ENCODE results near the gene GOLGA6C. TPM values are rescaled to one million over a fixed set of nuclear protein-coding genes. Genes with fewer than 3 reads are reported as not detected.
"Not testable (repeated sequence)": the region's sequence is repeated elsewhere in the genome, so short reads cannot be mapped to it uniquely, and the experiment has no call there.

GOLGA6C gene
- total and polyA plus RNA-seq, 4 donors: not detected

GRCh38 chr15:75225951-75226732 lies 32.0 kb upstream of the GOLGA6C start:
- intact Hi-C loops (cut with DNase I): no loop called here

GRCh38 chr15:75227112-75227511 lies 31.0 kb upstream of the GOLGA6C start:
- ATAC-seq (ENCODE audit: low FRiP score); H3K9me3 ChIP-seq (ENCODE audit: control insufficient read depth, low read length); intact Hi-C loops (cut with DNase I); H3K36me3 ChIP-seq (ENCODE audit: control insufficient read depth in 1 of 2, insufficient read depth in 2 of 2, low read length in 1 of 2); H3K4me1 ChIP-seq (ENCODE audit: control insufficient read depth in 1 of 2, insufficient read depth in 2 of 2, low read length in 2 of 2); H3K27me3 ChIP-seq (ENCODE audit: control insufficient read depth in 1 of 2, insufficient read depth in 2 of 2, low read length in 1 of 2); H3K27ac ChIP-seq (ENCODE audit: low read depth in 1 of 2, low read length in 2 of 2); H3K4me3 ChIP-seq (ENCODE audit: low read length in 2 of 2): not testable (repeated sequence)
- 42 to 55% methylated on average over 7 of the region's 7 CpGs for WGBS, 2 donors
- DNase-seq: peak in 1 of 2 donors; percentile 7

More at GRCh38 chr15:75225951-75226732, 32.0 kb upstream of the GOLGA6C start:
- Histone ChIP-seq H3K4me1 (ENCODE audit: control insufficient read depth in 1 of 2, insufficient read depth in 2 of 2, low read length in 2 of 2) (no peaks in the 10 kb centered on the region), H3K27ac (ENCODE audit: low read depth in 1 of 2, low read length in 2 of 2) (no peak overlapping the region), H3K27me3 (ENCODE audit: control insufficient read depth in 1 of 2, insufficient read depth in 2 of 2, low read length in 1 of 2) (no peaks in the 10 kb centered on the region), H3K36me3 (ENCODE audit: control insufficient read depth in 1 of 2, insufficient read depth in 2 of 2, low read length in 1 of 2) (no peaks in the 10 kb centered on the region), H3K9me3 (ENCODE audit: control insufficient read depth, low read length) (no peaks in the 10 kb centered on the region), H3K4me3 (ENCODE audit: low read length in 2 of 2) (no peak overlapping the region)
- 88 to 91% methylated on average over 16 of the region's 16 CpGs for WGBS, 2 donors
- DNase-seq (peak in 1 of 2 donors; percentile 35), ATAC-seq (ENCODE audit: low FRiP score) (no peak)

GRCh38 chr15:75227663-75228280 lies 30.4 kb upstream of the GOLGA6C start:
- Histone ChIP-seq H3K27ac (ENCODE audit: low read depth in 1 of 2, low read length in 2 of 2) (no peak overlapping the region), H3K4me1 (ENCODE audit: control insufficient read depth in 1 of 2, insufficient read depth in 2 of 2, low read length in 2 of 2) (no peaks in the 10 kb centered on the region), H3K36me3 (ENCODE audit: control insufficient read depth in 1 of 2, insufficient read depth in 2 of 2, low read length in 1 of 2) (no peaks in the 10 kb centered on the region), H3K9me3 (ENCODE audit: control insufficient read depth, low read length) (no peaks in the 10 kb centered on the region), H3K4me3 (ENCODE audit: low read length in 2 of 2) (no peak overlapping the region), H3K27me3 (ENCODE audit: control insufficient read depth in 1 of 2, insufficient read depth in 2 of 2, low read length in 1 of 2) (no peaks in the 10 kb centered on the region)
- WGBS, 2 donors: 85 to 91% methylated on average over 7 to 13 of the region's 13 CpGs
- peak in 1 of 2 donors; percentile 22 for DNase-seq
- intact Hi-C loops (cut with DNase I): no loop called here
- ATAC-seq (ENCODE audit: low FRiP score): no peak

- Histone ChIP-seq H3K36me3 (ENCODE audit: control insufficient read depth in 1 of 2, insufficient read depth in 2 of 2, low read length in 1 of 2) (no peaks in the 10 kb centered on the region), H3K27ac (ENCODE audit: low read depth in 1 of 2, low read length in 2 of 2) (no peak overlapping the region), H3K4me1 (ENCODE audit: control insufficient read depth in 1 of 2, insufficient read depth in 2 of 2, low read length in 2 of 2) (no peaks in the 10 kb centered on the region), H3K9me3 (ENCODE audit: control insufficient read depth, low read length) (no peaks in the 10 kb centered on the region), H3K27me3 (ENCODE audit: control insufficient read depth in 1 of 2, insufficient read depth in 2 of 2, low read length in 1 of 2) (no peaks in the 10 kb centered on the region), H3K4me3 (ENCODE audit: low read length in 2 of 2) (no peak overlapping the region)
- WGBS, 2 donors: 79 to 86% methylated on average over 9 of the region's 9 CpGs
- DNase-seq (peak; percentile 37 to 67), ATAC-seq (ENCODE audit: low FRiP score) (no peak)
- intact Hi-C loops (cut with DNase I): no loop called here
Observed at GRCh38 chr15:75228787-75229186, 29.3 kb upstream of the GOLGA6C start.

GRCh38 chr15:75229191-75230015 lies 28.7 kb upstream of the GOLGA6C start:
- WGBS, 2 donors: 85 to 90% methylated on average over 21 of the region's 21 CpGs
- DNase-seq (peak; percentile 35 to 69), ATAC-seq (ENCODE audit: low FRiP score) (no peak)
- H3K27me3 ChIP-seq (ENCODE audit: control insufficient read depth in 1 of 2, insufficient read depth in 2 of 2, low read length in 1 of 2): no peaks in the 10 kb centered on the region
- H3K4me3 ChIP-seq (ENCODE audit: low read length in 2 of 2): no peak overlapping the region
- no peak overlapping the region for H3K27ac ChIP-seq (ENCODE audit: low read depth in 1 of 2, low read length in 2 of 2)
- H3K9me3 ChIP-seq (ENCODE audit: control insufficient read depth, low read length): no peaks in the 10 kb centered on the region
- no peaks in the 10 kb centered on the region for H3K36me3 ChIP-seq (ENCODE audit: control insufficient read depth in 1 of 2, insufficient read depth in 2 of 2, low read length in 1 of 2)
- H3K4me1 ChIP-seq (ENCODE audit: control insufficient read depth in 1 of 2, insufficient read depth in 2 of 2, low read length in 2 of 2): no peaks in the 10 kb centered on the region
- intact Hi-C loops (cut with DNase I): loop anchor here in 1 of 2 donors (10.0 kb wide), 1 partner anchor 85 kb away; no protein-coding TSS in a partner anchor

- Histone ChIP-seq H3K36me3 (ENCODE audit: control insufficient read depth in 1 of 2, insufficient read depth in 2 of 2, low read length in 1 of 2) (no peaks in the 10 kb centered on the region), H3K9me3 (ENCODE audit: control insufficient read depth, low read length) (no peaks in the 10 kb centered on the region), H3K4me1 (ENCODE audit: control insufficient read depth in 1 of 2, insufficient read depth in 2 of 2, low read length in 2 of 2) (no peaks in the 10 kb centered on the region), H3K4me3 (ENCODE audit: low read length in 2 of 2) (no peak overlapping the region), H3K27me3 (ENCODE audit: control insufficient read depth in 1 of 2, insufficient read depth in 2 of 2, low read length in 1 of 2) (no peaks in the 10 kb centered on the region), H3K27ac (ENCODE audit: low read depth in 1 of 2, low read length in 2 of 2) (no peak overlapping the region)
- ATAC-seq (ENCODE audit: low FRiP score) (no peak), DNase-seq (no peak)
- WGBS, 2 donors: 85 to 86% methylated on average over 2 of the region's 2 CpGs
- intact Hi-C loops (cut with DNase I): loop anchor here in 1 of 2 donors (10.0 kb wide), 1 partner anchor 85 kb away; no protein-coding TSS in a partner anchor
Observed at GRCh38 chr15:75230016-75230343, 28.2 kb upstream of the GOLGA6C start.

GRCh38 chr15:75230551-75231371 lies 27.4 kb upstream of the GOLGA6C start:
- Histone ChIP-seq H3K4me3 (ENCODE audit: low read length in 2 of 2) (no peak overlapping the region), H3K27me3 (ENCODE audit: control insufficient read depth in 1 of 2, insufficient read depth in 2 of 2, low read length in 1 of 2) (no peaks in the 10 kb centered on the region), H3K4me1 (ENCODE audit: control insufficient read depth in 1 of 2, insufficient read depth in 2 of 2, low read length in 2 of 2) (no peaks in the 10 kb centered on the region), H3K36me3 (ENCODE audit: control insufficient read depth in 1 of 2, insufficient read depth in 2 of 2, low read length in 1 of 2) (no peaks in the 10 kb centered on the region), H3K9me3 (ENCODE audit: control insufficient read depth, low read length) (no peaks in the 10 kb centered on the region), H3K27ac (ENCODE audit: low read depth in 1 of 2, low read length in 2 of 2) (no peak overlapping the region)
- 82 to 83% methylated on average over 16 of the region's 16 CpGs for WGBS, 2 donors
- intact Hi-C loops (cut with DNase I): loop anchor here in 1 of 2 donors (10.0 kb wide), 1 partner anchor 84 kb away; no protein-coding TSS in a partner anchor
- DNase-seq (peak in 1 of 2 donors; percentile 66), ATAC-seq (ENCODE audit: low FRiP score) (no peak)

- no peaks in the 10 kb centered on the region for H3K9me3 ChIP-seq (ENCODE audit: control insufficient read depth, low read length)
- no peak overlapping the region for H3K4me3 ChIP-seq (ENCODE audit: low read length in 2 of 2)
- no peak overlapping the region for H3K27ac ChIP-seq (ENCODE audit: low read depth in 1 of 2, low read length in 2 of 2)
- intact Hi-C loops (cut with DNase I): loop anchor here in 1 of 2 donors (10.0 kb wide), 1 partner anchor 83 kb away; no protein-coding TSS in a partner anchor
- WGBS, 2 donors: 76 to 83% methylated on average over 4 of the region's 4 CpGs
- H3K36me3 ChIP-seq (ENCODE audit: control insufficient read depth in 1 of 2, insufficient read depth in 2 of 2, low read length in 1 of 2): no peaks in the 10 kb centered on the region
- no peaks in the 10 kb centered on the region for H3K27me3 ChIP-seq (ENCODE audit: control insufficient read depth in 1 of 2, insufficient read depth in 2 of 2, low read length in 1 of 2)
- ATAC-seq (ENCODE audit: low FRiP score) (no peak), DNase-seq (no peak)
- no peaks in the 10 kb centered on the region for H3K4me1 ChIP-seq (ENCODE audit: control insufficient read depth in 1 of 2, insufficient read depth in 2 of 2, low read length in 2 of 2)
Observed at GRCh38 chr15:75231836-75232235, 26.3 kb upstream of the GOLGA6C start.

All from aorta (tissue), 5 donors.